GM23338 (cell line): ENCODE results near the gene ULK4.

Experiments
- CREB1 ChIP-seq: fragments of 250-450 bp; sonication (Bioruptor Pico); IDR thresholded peaks from 2 replicates; pipeline ENCODE4 v1.5.0; 2020; ENCODE audit warnings: low read depth, mild to moderate bottlenecking, moderate library complexity
- ETS1 ChIP-seq: IDR thresholded peaks from 2 replicates; pipeline ENCODE4 v1.6.1; 2016; ENCODE audit warnings: antibody characterized with exemption
- EZH2 ChIP-seq: fragments of 200-600 bp; sonication (generic); IDR thresholded peaks from one replicate; pipeline ENCODE4 v1.8.0; 2017; ENCODE audit warnings: antibody characterized with exemption, mild to moderate bottlenecking, low read depth; ENCODE audit not compliant: unreplicated experiment
- EZH2phosphoT487 ChIP-seq: fragments of 200-600 bp; sonication (generic); IDR thresholded peaks from one replicate; pipeline ENCODE4 v1.8.1; 2018; ENCODE audit warnings: antibody characterized with exemption; ENCODE audit not compliant: unreplicated experiment
- NANOG ChIP-seq: IDR thresholded peaks from 2 replicates; pipeline ENCODE4 v1.6.1; 2016; ENCODE audit warnings: antibody characterized with exemption, borderline replicate concordance
- POLR2AphosphoS5 ChIP-seq: IDR thresholded peaks from 2 replicates; pipeline ENCODE4 v1.6.1; 2016; ENCODE audit warnings: antibody characterized with exemption, low read depth
- ZNF331 ChIP-seq: fragments of 250-450 bp; sonication (Bioruptor Pico); IDR thresholded peaks from 2 replicates; pipeline ENCODE4 v1.5.0; 2020; ENCODE audit warnings: low read depth, mild to moderate bottlenecking, moderate library complexity
- TF ChIP-seq, protein P1 (sequence below), 2 experiments: fragments of 200-600 bp in 1 of 2; sonication (generic) in 1 of 2; conservative IDR thresholded peaks; 2 replicates each; pipeline versions ENCODE4 v1.5.1 to v1.6.1; 2016 to 2017; ENCODE audit warnings: antibody characterized with exemption in 2 of 2, low read depth in 2 of 2, mild to moderate bottlenecking in 2 of 2, moderate library complexity in 1 of 2
- TF ChIP-seq, protein P2 (sequence below): IDR thresholded peaks from one replicate; pipeline ENCODE4 v1.6.1; 2018; ENCODE audit warnings: antibody characterized with exemption; ENCODE audit not compliant: unreplicated experiment

GRCh38 chr3:41848753-41849574 lies 112.9 kb downstream of the ULK4 start:
- TF ChIP-seq, protein P1, sequence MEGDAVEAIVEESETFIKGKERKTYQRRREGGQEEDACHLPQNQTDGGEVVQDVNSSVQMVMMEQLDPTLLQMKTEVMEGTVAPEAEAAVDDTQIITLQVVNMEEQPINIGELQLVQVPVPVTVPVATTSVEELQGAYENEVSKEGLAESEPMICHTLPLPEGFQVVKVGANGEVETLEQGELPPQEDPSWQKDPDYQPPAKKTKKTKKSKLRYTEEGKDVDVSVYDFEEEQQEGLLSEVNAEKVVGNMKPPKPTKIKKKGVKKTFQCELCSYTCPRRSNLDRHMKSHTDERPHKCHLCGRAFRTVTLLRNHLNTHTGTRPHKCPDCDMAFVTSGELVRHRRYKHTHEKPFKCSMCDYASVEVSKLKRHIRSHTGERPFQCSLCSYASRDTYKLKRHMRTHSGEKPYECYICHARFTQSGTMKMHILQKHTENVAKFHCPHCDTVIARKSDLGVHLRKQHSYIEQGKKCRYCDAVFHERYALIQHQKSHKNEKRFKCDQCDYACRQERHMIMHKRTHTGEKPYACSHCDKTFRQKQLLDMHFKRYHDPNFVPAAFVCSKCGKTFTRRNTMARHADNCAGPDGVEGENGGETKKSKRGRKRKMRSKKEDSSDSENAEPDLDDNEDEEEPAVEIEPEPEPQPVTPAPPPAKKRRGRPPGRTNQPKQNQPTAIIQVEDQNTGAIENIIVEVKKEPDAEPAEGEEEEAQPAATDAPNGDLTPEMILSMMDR (conservative IDR thresholded peaks at IDR 0.05; ENCODE audit: low read depth in 2 of 2): no peak
- TF ChIP-seq POLR2AphosphoS5 (no peak), NANOG (no peak), EZH2 (no peak), CREB1 (CRISPR knock-in tag) (no peak), EZH2phosphoT487 (no peak), ZNF331 (no peak), ETS1 (no peak)
- TF ChIP-seq, protein P2, sequence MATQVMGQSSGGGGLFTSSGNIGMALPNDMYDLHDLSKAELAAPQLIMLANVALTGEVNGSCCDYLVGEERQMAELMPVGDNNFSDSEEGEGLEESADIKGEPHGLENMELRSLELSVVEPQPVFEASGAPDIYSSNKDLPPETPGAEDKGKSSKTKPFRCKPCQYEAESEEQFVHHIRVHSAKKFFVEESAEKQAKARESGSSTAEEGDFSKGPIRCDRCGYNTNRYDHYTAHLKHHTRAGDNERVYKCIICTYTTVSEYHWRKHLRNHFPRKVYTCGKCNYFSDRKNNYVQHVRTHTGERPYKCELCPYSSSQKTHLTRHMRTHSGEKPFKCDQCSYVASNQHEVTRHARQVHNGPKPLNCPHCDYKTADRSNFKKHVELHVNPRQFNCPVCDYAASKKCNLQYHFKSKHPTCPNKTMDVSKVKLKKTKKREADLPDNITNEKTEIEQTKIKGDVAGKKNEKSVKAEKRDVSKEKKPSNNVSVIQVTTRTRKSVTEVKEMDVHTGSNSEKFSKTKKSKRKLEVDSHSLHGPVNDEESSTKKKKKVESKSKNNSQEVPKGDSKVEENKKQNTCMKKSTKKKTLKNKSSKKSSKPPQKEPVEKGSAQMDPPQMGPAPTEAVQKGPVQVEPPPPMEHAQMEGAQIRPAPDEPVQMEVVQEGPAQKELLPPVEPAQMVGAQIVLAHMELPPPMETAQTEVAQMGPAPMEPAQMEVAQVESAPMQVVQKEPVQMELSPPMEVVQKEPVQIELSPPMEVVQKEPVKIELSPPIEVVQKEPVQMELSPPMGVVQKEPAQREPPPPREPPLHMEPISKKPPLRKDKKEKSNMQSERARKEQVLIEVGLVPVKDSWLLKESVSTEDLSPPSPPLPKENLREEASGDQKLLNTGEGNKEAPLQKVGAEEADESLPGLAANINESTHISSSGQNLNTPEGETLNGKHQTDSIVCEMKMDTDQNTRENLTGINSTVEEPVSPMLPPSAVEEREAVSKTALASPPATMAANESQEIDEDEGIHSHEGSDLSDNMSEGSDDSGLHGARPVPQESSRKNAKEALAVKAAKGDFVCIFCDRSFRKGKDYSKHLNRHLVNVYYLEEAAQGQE: no peak
